ENCODE measurements around the gene CAMP. TPM values are rescaled to one million over a fixed set of nuclear protein-coding genes. Genes with fewer than 3 reads are reported as not detected.
"Not testable (repeated sequence)": the region's sequence is repeated elsewhere in the genome, so short reads cannot be mapped to it uniquely, and the experiment has no call there.

The CAMP gene
- total RNA-seq, 4 donors from 2014 or later, result 8.7 TPM; not detected in 3

- DNase-seq (ENCODE audit: low spot score) (peak; percentile 63), ATAC-seq (ENCODE audit: low FRiP score) (no peak)
- TF ChIP-seq CTCF (IDR thresholded peaks at IDR 0.05), result no peak
Observed at GRCh38 chr3:48194446-48195071, 28.7 kb upstream of the CAMP start.

GRCh38 chr3:48196611-48197010, 26.7 kb upstream of the CAMP start:
- no peak for DNase-seq (ENCODE audit: low spot score)
- TF ChIP-seq CTCF (IDR thresholded peaks at IDR 0.05), result no peak
- no peak for ATAC-seq (ENCODE audit: low FRiP score)

DNA sequence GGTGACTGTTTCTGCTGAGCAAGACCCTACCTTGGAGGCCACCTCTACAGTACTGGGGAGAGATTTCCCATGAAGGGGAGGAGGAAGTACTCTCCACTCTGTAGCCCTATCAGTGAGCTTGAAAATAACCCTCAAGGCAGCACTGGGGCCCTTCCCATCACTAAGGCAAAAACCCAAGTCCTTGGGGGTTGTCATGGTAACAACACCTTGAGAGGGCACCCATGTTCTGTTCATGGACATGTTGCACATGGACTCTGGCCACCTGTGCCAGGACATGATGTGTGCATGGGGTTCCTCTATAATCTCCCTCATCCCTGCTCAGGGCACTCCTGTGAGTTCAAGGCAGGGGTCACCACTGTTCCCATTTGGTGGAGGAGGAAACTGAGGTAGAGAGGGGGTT, 24.2 kb upstream of the CAMP start:
- DNase-seq (ENCODE audit: low spot score) (no peak), ATAC-seq (ENCODE audit: low FRiP score) (no peak)
- no peak for TF ChIP-seq CTCF (IDR thresholded peaks at IDR 0.05)

DNA sequence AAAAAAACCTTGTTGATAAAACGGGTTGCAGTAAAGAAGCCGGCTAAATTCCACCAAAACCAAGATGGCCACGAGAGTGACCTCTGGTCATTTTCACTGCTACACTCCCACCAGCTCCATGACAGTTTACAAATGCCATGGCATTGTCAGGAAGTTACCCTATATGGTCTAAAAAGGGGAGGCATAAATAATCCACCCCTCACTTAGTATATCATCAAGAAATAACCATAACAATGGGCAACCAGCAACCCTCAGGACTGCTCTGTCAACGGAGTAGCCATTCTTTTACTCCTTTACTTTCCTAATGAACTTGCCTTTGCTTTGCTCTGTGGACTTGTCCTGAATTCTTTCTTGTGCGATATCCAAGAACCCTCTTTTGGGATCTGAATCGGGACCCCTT, 20.7 kb upstream of the CAMP start:
- TF ChIP-seq CTCF (IDR thresholded peaks at IDR 0.05), result no peak
- ATAC-seq (ENCODE audit: low FRiP score) (no peak), DNase-seq (ENCODE audit: low spot score) (no peak)

DNA sequence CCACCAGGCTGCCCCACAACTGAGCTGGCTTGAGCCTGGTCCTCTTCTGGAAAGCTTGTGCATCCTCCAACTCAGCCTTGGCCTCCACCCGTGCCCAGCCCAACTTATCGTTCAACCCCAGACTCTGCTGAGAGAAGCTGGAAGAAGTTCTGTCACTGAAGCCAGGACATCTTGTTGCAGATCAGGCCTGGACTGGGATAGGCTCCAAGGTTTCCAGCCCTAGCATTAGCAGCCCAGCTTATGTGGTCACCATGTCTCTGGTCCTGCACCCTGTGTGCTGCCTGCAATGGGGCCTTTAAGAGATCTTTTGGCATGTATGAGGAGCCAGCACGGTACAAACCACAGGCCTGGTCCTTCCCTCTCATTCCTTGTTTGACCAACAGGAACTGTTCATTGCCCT, 15.2 kb upstream of the CAMP start:
- TF ChIP-seq CTCF (IDR thresholded peaks at IDR 0.05), result no peak

GRCh38 chr3:48209445-48209844, 13.8 kb upstream of the CAMP start:
- TF ChIP-seq CTCF (IDR thresholded peaks at IDR 0.05), result no peak
- DNase-seq (ENCODE audit: low spot score) (no peak), ATAC-seq (ENCODE audit: low FRiP score) (no peak)

More for the DNA sequence above, 15.2 kb upstream of the CAMP start:
- no peak for DNase-seq (ENCODE audit: low spot score)
- ATAC-seq (ENCODE audit: low FRiP score), result no peak

GRCh38 chr3:48210534-48210933, 12.8 kb upstream of the CAMP start:
- not testable (repeated sequence) for ATAC-seq (ENCODE audit: low FRiP score)

DNA sequence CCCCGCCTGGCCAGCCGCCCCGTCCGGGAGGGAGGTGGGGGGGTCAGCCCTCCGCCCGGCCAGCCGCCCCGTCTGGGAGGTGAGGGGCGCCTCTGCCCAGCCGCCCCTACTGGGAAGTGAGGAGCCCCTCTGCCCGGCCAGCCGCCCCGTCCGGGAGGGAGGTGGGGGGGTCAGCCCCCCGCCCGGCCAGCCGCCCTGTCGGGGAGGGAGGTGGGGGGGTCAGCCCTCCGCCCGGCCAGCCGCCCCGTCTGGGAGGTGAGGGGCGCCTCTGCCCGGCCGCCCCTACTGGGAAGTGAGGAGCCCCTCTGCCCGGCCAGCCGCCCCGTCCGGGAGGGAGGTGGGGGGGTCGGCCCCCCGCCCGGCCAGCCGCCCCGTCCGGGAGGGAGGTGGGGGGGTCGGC, 11.5 kb upstream of the CAMP start:
- not testable (repeated sequence) for ATAC-seq (ENCODE audit: low FRiP score); DNase-seq (ENCODE audit: low spot score)

More at GRCh38 chr3:48210534-48210933, 12.8 kb upstream of the CAMP start:
- DNase-seq (ENCODE audit: low spot score), result not testable (repeated sequence)
